GM13976 (cell line): ENCODE data around the gene SELENOO.

Source experiments
- DNase-seq: peaks from one replicate; pipeline ENCODE4 v3.0.0; 2012; ENCODE audit warnings: low spot score
- CTCF ChIP-seq: IDR thresholded peaks from 2 replicates; pipeline ENCODE4 v1.5.1; 2012; ENCODE audit warnings: borderline replicate concordance, mild to moderate bottlenecking; ENCODE audit not compliant: insufficient read depth; ENCODE audit errors: extremely low read depth, missing control alignments, control extremely low read depth
- in situ Hi-C: fragments of 300-500 bp; cut with MboI; formaldehyde crosslinking; loops from one replicate; pipeline ENCODE4 v1.12.0; 2022; ENCODE audit warnings: low sequenced_read_pairs, mixed read lengths, inconsistent platforms; ENCODE audit not compliant: unreplicated experiment

Gene SELENOO

GRCh38 chr22:50197000-50197800 lies 3.6 kb upstream of the SELENOO start:
- in situ Hi-C loops: no loop called here
- no peak for TF ChIP-seq CTCF
- DNase-seq: no peak

- in situ Hi-C loops: no loop called here
- no peak for TF ChIP-seq CTCF
- DNase-seq: no peak
These were observed 2.8 kb upstream of the SELENOO start for GRCh38 chr22:50197856-50198623.

GRCh38 chr22:50198624-50199017 lies 2.2 kb upstream of the SELENOO start:
- no peak for TF ChIP-seq CTCF
- no peak for DNase-seq
- in situ Hi-C loops: no loop called here

- no peak for TF ChIP-seq CTCF
- in situ Hi-C loops: no loop called here
- DNase-seq: no peak
These were observed 1.5 kb upstream of the SELENOO start for GRCh38 chr22:50199251-50199721.

- in situ Hi-C loops: loop anchor here (10.0 kb wide), 1 partner anchor 45 kb away; no protein-coding TSS in a partner anchor
- no peak for DNase-seq
- no peak for TF ChIP-seq CTCF
These were observed 866 bp upstream of the SELENOO start for GRCh38 chr22:50199829-50200460.

GRCh38 chr22:50201191-50202129 lies 649 bp downstream of the SELENOO start:
- in situ Hi-C loops: loop anchor here (10.0 kb wide), 1 partner anchor 47 kb away; no protein-coding TSS in a partner anchor
- TF ChIP-seq CTCF: no peak
- no peak for DNase-seq
